Ascending aorta (tissue), 2 donors: ENCODE data around the gene FIG4. TPM values are rescaled to one million over a fixed set of nuclear protein-coding genes. Genes with fewer than 3 reads are reported as not detected.
"Not testable (repeated sequence)": the region's sequence is repeated elsewhere in the genome, so short reads cannot be mapped to it uniquely, and the experiment has no call there.

ENCODE experiments used
- DNase-seq, 2 donors: peaks; one replicate each; pipeline ENCODE4 v3.0.0-alpha.2; 2019; ENCODE audit warnings: low spot score in 2 of 2
- H3K27ac ChIP-seq, 2 donors: fragments of 200-600 bp; sonication (generic); one replicate each; pipeline ENCODE4 v1.5.1; 2016 to 2017; ENCODE audit warnings: mild to moderate bottlenecking in 1 of 2
- H3K27me3 ChIP-seq: fragments of 200-600 bp; sonication (generic); one replicate; pipeline ENCODE4 v1.5.1; 2017
- H3K36me3 ChIP-seq, 2 donors: fragments of 200-600 bp; sonication (generic); one replicate each; pipeline ENCODE4 v1.5.1; 2016
- H3K4me1 ChIP-seq, 2 donors: fragments of 200-600 bp; sonication (generic); one replicate each; pipeline ENCODE4 v1.5.1; 2016 to 2017; ENCODE audit warnings: mild to moderate bottlenecking in 1 of 2
- H3K4me3 ChIP-seq, 2 donors: fragments of 200-600 bp; sonication (generic); one replicate each; pipeline ENCODE4 v1.5.1; 2016 to 2017; ENCODE audit warnings: mild to moderate bottlenecking in 1 of 2
- H3K9me3 ChIP-seq, 2 donors: fragments of 200-600 bp; sonication (generic); one replicate each; pipeline ENCODE4 v1.5.1; 2016
- CTCF ChIP-seq, 3 experiments: fragments of 200-600 bp in 2 of 3; fragments of 450-650 bp in 1 of 3; sonication (generic) in 2 of 3; IDR thresholded peaks; one replicate each; pipeline ENCODE4 v1.5.1; 2016 to 2019; ENCODE audit warnings: antibody characterized with exemption in 3 of 3, mild to moderate bottlenecking in 1 of 3, moderate library complexity in 1 of 3
- intact Hi-C: fragments of 100-400 bp; cut with DNase I; formaldehyde crosslinking; loops from one replicate; pipeline ENCODE4 v1.15.1; 2023
- total RNA-seq: library from RNA; depleted of rRNA; stranded (reverse); fragments of >200 nt; gene quantifications from one replicate; pipeline ENCODE4 v1.1.0, GENCODE V29; 2016

FIG4 gene
- total RNA-seq, 1 donor from 2014 or later: 27.9 TPM

GRCh38 chr6:109740787-109741186, 49.7 kb downstream of the FIG4 start:
- peaks cover 20 to 63% of the 10 kb centered on the region in 2 donors for H3K36me3 ChIP-seq
- H3K4me3 ChIP-seq: no peak overlapping the region
- H3K4me1 ChIP-seq: no peaks in the 10 kb centered on the region
- no peak for TF ChIP-seq CTCF (IDR thresholded peaks at IDR 0.05)
- no peaks in the 10 kb centered on the region for H3K27me3 ChIP-seq
- H3K9me3 ChIP-seq: no peaks in the 10 kb centered on the region
- intact Hi-C loops: no loop called here
- no peak for DNase-seq
- H3K27ac ChIP-seq: no peak overlapping the region

GRCh38 chr6:109743739-109744138, 52.6 kb downstream of the FIG4 start:
- H3K9me3 ChIP-seq: no peaks in the 10 kb centered on the region
- H3K4me3 ChIP-seq: no peak overlapping the region
- no peak for TF ChIP-seq CTCF (IDR thresholded peaks at IDR 0.05)
- peaks cover 10 to 49% of the 10 kb centered on the region in 2 donors for H3K36me3 ChIP-seq
- H3K4me1 ChIP-seq: no peaks in the 10 kb centered on the region
- H3K27me3 ChIP-seq: no peaks in the 10 kb centered on the region
- intact Hi-C loops: no loop called here
- no peak for DNase-seq
- no peak overlapping the region for H3K27ac ChIP-seq

- H3K9me3 ChIP-seq, H3K27ac ChIP-seq, H3K4me1 ChIP-seq, H3K4me3 ChIP-seq, DNase-seq, intact Hi-C loops, H3K27me3 ChIP-seq: not testable (repeated sequence)
- H3K36me3 ChIP-seq: peaks cover 10 to 40% of the 10 kb centered on the region in 2 donors
These were observed 53.7 kb downstream of the FIG4 start for GRCh38 chr6:109744779-109745178.

GRCh38 chr6:109747221-109747620, 56.1 kb downstream of the FIG4 start:
- H3K36me3 ChIP-seq: peaks cover 7 to 21% of the 10 kb centered on the region in 2 donors
- TF ChIP-seq CTCF (IDR thresholded peaks at IDR 0.05): no peak
- no peak for DNase-seq
- no peak overlapping the region for H3K27ac ChIP-seq
- no peaks in the 10 kb centered on the region for H3K9me3 ChIP-seq
- H3K27me3 ChIP-seq: no peaks in the 10 kb centered on the region
- H3K4me1 ChIP-seq: no peaks in the 10 kb centered on the region
- no peak overlapping the region for H3K4me3 ChIP-seq
- intact Hi-C loops: no loop called here

GRCh38 chr6:109759098-109759955, 68.2 kb downstream of the FIG4 start:
- Histone ChIP-seq H3K27me3 (no peaks in the 10 kb centered on the region), H3K27ac (no peak overlapping the region), H3K9me3 (no peaks in the 10 kb centered on the region), H3K4me1 (no peaks in the 10 kb centered on the region), H3K4me3 (no peak overlapping the region), H3K36me3 (peaks cover 0 to 17% of the 10 kb centered on the region in 2 donors)
- no peak for TF ChIP-seq CTCF (IDR thresholded peaks at IDR 0.05)
- intact Hi-C loops: no loop called here
- no peak for DNase-seq

- no peak for DNase-seq
- H3K27ac ChIP-seq: no peak overlapping the region
- no peak overlapping the region for H3K4me3 ChIP-seq
- H3K9me3 ChIP-seq: no peaks in the 10 kb centered on the region
- no peaks in the 10 kb centered on the region for H3K27me3 ChIP-seq
- TF ChIP-seq CTCF (IDR thresholded peaks at IDR 0.05): no peak
- intact Hi-C loops: no loop called here
- peaks cover 5 to 23% of the 10 kb centered on the region in 2 donors for H3K36me3 ChIP-seq
- H3K4me1 ChIP-seq: no peaks in the 10 kb centered on the region
These were observed 69.1 kb downstream of the FIG4 start for GRCh38 chr6:109760208-109760607.
